ENCODE measurements around the gene GPX6. TPM values are rescaled to one million over a fixed set of nuclear protein-coding genes. Genes with fewer than 3 reads are reported as not detected.

GPX6 gene
- total and polyA plus RNA-seq, 2 of the 13 experiments (the other 11 are each of a cell fraction or from before 2014, with no cell fraction given), result not detected

GRCh38 chr6:28542440-28543296 is 27.1 kb upstream of the GPX6 start (continued):
- TF ChIP-seq ZBTB46 (CRISPR knock-in tag; IDR thresholded peaks at IDR 0.05; ENCODE audit: borderline replicate concordance) (no peak), ZNF138 (CRISPR knock-in tag; IDR thresholded peaks at IDR 0.05; ENCODE audit: low read depth) (0 out of 2 replicates have a peak, but pooled peaks have one; percentile 58), TRIM24 (CRISPR knock-in tag; IDR thresholded peaks at IDR 0.05) (no peak), BCL6 (CRISPR knock-in tag; IDR thresholded peaks at IDR 0.05) (peak; percentile 26; the same call in 1 of the 2 replicates), SRSF4 (IDR thresholded peaks at IDR 0.05; ENCODE audit: low read depth, low read length, poor library complexity, severe bottlenecking) (no peak), ZNF205 (CRISPR knock-in tag; IDR thresholded peaks at IDR 0.05) (peak; percentile 4; the same call in 1 of the 2 replicates), DNMT1 (CRISPR knock-in tag; IDR thresholded peaks at IDR 0.05) (no peak), SMYD3 (CRISPR knock-in tag; IDR thresholded peaks at IDR 0.05) (peak; percentile 36; the same call in 1 of the 2 replicates), SOX5 (CRISPR knock-in tag; IDR thresholded peaks at IDR 0.05; ENCODE audit: borderline replicate concordance) (peak; percentile 19; the same call in 1 of the 2 replicates), BCL3 (CRISPR knock-in tag; IDR thresholded peaks at IDR 0.05) (0 out of 2 replicates have a peak, but pooled peaks have one; percentile 45), RBM22 (optimal IDR thresholded peaks at IDR 0.05; ENCODE audit: low read length) (peak; percentile 92), ETV5 (CRISPR knock-in tag; IDR thresholded peaks at IDR 0.05; ENCODE audit: borderline replicate concordance) (no peak), POGZ (CRISPR knock-in tag; IDR thresholded peaks at IDR 0.05) (no peak), LCORL (IDR thresholded peaks at IDR 0.05) (no peak), LCORL (CRISPR knock-in tag; IDR thresholded peaks at IDR 0.05) (no peak), ZNF841 (CRISPR knock-in tag; IDR thresholded peaks at IDR 0.05; ENCODE audit: borderline replicate concordance) (no peak), ZNF558 (CRISPR knock-in tag; IDR thresholded peaks at IDR 0.05; ENCODE audit: borderline replicate concordance) (no peak), SP1 (IDR thresholded peaks at IDR 0.05) (no peak), SP1 (CRISPR knock-in tag; IDR thresholded peaks at IDR 0.05) (no peak), ZNF501 (CRISPR knock-in tag; IDR thresholded peaks at IDR 0.05) (peak; percentile 73), ZNF580 (CRISPR knock-in tag; IDR thresholded peaks at IDR 0.05; ENCODE audit: borderline replicate concordance, low read depth) (0 out of 2 replicates have a peak, but pooled peaks have one; percentile 46), NFE2L2 (IDR thresholded peaks at IDR 0.05; ENCODE audit: low read length) (no peak), KAT2B (IDR thresholded peaks at IDR 0.05; ENCODE audit: borderline replicate concordance, low read depth, low read length) (no peak), MYNN (CRISPR knock-in tag; IDR thresholded peaks at IDR 0.05; ENCODE audit: low read depth) (no peak), ZKSCAN1 (IDR thresholded peaks at IDR 0.05; ENCODE audit: low read length) (no peak; the same call in 1 of the 2 replicates), ZFP37 (CRISPR knock-in tag; IDR thresholded peaks at IDR 0.05; ENCODE audit: borderline replicate concordance) (no peak), NR0B2 (CRISPR knock-in tag; IDR thresholded peaks at IDR 0.05) (no peak), CHD2 (IDR thresholded peaks at IDR 0.05; ENCODE audit: low read depth, low read length) (no peak), ATF7 (IDR thresholded peaks at IDR 0.05) (no peak), ATF7 (CRISPR knock-in tag; IDR thresholded peaks at IDR 0.05) (no peak)
